ENCODE data around the gene BRINP1. TPM values are rescaled to one million over a fixed set of nuclear protein-coding genes. Genes with fewer than 3 reads are reported as not detected.

BRINP1 gene
- total RNA-seq, 1 donor from 2014 or later = 1.5 TPM

DNA sequence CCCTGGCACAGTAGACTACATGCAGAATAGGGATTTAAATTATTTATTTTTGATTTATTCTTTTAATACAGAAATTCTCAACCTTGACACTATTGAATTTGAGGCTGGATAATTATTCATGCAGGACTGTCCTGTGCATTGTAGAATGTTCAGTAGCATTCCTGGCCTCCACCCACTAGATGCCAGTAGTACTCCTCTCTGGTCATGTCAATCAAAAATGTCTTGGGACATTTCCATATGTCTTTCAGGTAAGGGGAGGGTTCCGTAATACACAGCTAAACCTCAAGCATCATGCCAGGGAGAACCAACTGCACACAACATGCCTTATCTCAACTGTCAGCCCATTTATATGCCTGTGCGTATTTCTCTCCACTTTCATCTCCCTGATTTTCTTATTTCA lies 231.8 kb downstream of the BRINP1 start:
- H3K27me3 ChIP-seq = no peaks in the 10 kb centered on the region
- intact Hi-C loops (cut with DNase I) = no loop called here
- H3K4me1 ChIP-seq = no peaks in the 10 kb centered on the region
- H3K4me3 ChIP-seq = no peak overlapping the region
- TF ChIP-seq, protein P1, sequence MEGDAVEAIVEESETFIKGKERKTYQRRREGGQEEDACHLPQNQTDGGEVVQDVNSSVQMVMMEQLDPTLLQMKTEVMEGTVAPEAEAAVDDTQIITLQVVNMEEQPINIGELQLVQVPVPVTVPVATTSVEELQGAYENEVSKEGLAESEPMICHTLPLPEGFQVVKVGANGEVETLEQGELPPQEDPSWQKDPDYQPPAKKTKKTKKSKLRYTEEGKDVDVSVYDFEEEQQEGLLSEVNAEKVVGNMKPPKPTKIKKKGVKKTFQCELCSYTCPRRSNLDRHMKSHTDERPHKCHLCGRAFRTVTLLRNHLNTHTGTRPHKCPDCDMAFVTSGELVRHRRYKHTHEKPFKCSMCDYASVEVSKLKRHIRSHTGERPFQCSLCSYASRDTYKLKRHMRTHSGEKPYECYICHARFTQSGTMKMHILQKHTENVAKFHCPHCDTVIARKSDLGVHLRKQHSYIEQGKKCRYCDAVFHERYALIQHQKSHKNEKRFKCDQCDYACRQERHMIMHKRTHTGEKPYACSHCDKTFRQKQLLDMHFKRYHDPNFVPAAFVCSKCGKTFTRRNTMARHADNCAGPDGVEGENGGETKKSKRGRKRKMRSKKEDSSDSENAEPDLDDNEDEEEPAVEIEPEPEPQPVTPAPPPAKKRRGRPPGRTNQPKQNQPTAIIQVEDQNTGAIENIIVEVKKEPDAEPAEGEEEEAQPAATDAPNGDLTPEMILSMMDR (IDR thresholded peaks at IDR 0.05) = no peak
- no peak for ATAC-seq
- H3K9me3 ChIP-seq = no peaks in the 10 kb centered on the region
- no peaks in the 10 kb centered on the region for H3K36me3 ChIP-seq
- no peak overlapping the region for H3K27ac ChIP-seq
- no peak for DNase-seq

DNA sequence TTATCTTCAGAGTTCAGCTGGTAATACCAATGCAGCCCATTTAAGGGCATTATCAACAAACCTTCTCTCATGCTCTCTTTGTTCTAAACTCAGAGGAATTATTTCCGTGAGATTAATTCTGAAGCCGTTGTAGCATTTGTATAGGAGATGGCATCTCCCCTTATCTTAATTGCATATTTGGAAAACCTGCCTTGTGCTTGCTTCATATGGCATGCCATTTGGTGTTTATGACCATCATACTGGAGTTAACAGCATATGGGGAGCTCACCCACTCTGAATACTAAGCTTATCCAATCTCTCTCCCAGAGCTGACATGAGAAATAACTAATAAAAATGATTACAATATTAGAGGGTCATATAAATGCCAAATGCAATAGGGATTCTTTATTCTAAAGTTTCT lies 243.2 kb downstream of the BRINP1 start:
- Histone ChIP-seq H3K27me3 (no peaks in the 10 kb centered on the region), H3K9me3 (no peaks in the 10 kb centered on the region), H3K4me3 (no peak overlapping the region), H3K4me1 (no peaks in the 10 kb centered on the region), H3K36me3 (no peaks in the 10 kb centered on the region), H3K27ac (no peak overlapping the region)
- DNase-seq (no peak), ATAC-seq (no peak)
- TF ChIP-seq, protein P1 (IDR thresholded peaks at IDR 0.05) = no peak
- intact Hi-C loops (cut with DNase I) = no loop called here

DNA sequence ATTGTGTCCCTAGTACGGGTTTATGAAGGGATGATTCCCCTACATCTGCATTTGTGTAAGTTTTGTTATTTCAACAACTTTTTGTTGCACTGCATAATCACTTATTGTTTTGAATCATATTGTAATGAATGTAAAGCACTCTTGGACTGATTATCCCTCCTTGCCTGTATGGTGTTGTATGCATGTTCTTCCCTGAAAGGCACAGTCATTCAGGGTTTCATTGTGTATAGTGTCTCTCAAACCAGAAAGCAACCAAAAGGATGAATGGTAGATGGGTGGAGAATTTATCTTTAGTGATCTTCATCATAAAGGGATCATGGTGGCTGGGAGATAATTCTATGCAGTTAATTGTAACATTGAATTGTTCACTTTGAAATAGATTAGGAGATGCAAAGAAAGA lies 247.3 kb downstream of the BRINP1 start:
- Histone ChIP-seq H3K27ac (no peak overlapping the region), H3K9me3 (no peaks in the 10 kb centered on the region), H3K4me1 (no peaks in the 10 kb centered on the region), H3K27me3 (no peaks in the 10 kb centered on the region), H3K4me3 (no peak overlapping the region), H3K36me3 (no peaks in the 10 kb centered on the region)
- DNase-seq = no peak
- TF ChIP-seq, protein P1 (IDR thresholded peaks at IDR 0.05) = no peak
- intact Hi-C loops (cut with DNase I) = no loop called here
- ATAC-seq = no peak

DNA sequence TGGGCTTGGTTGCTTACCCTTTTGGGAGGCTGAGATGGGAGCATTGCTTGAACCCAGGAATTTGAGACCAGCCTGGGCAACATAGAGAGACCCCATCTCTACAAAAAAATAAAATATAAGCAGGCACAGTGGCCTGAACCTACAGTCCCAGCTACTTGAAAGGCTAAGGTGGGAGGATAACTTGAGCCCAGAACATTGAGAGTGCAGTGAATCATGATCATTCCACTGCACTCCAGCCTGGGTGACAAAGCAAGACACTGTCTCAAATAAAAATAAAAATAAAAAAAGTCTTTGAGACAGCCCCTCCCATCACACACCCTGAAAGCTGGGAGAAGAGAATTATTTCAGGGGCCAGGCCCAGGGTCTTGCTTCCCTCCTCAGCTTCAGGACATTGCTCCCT lies 251.8 kb downstream of the BRINP1 start:
- no peaks in the 10 kb centered on the region for H3K9me3 ChIP-seq
- H3K4me3 ChIP-seq = no peak overlapping the region
- no peaks in the 10 kb centered on the region for H3K4me1 ChIP-seq
- intact Hi-C loops (cut with DNase I) = no loop called here
- H3K27ac ChIP-seq = no peak overlapping the region
- H3K27me3 ChIP-seq = no peaks in the 10 kb centered on the region
- DNase-seq (no peak), ATAC-seq (no peak)
- H3K36me3 ChIP-seq = no peaks in the 10 kb centered on the region
- TF ChIP-seq, protein P1 (IDR thresholded peaks at IDR 0.05) = no peak

All from upper lobe of right lung (tissue), 1 donor.